ENCODE data around the gene PLEKHS1.

DNA sequence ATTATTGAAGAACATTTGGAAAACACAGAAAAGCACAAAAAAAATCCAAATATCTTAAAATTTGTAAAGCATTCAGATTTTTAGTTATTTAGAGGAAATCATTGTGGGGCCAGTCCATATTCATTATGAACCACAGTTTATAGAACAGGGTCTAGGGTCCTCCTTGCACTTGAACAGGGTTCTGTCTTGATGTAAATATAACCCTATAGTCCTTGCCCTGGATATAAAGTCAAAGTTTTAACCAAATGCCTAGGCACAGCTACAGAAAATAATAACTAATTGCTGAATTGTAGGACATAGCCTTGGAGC, 46.2 kb upstream of the PLEKHS1 start:
- TF ChIP-seq TCF4 (CRISPR knock-in tag; IDR thresholded peaks at IDR 0.05; ENCODE audit: borderline replicate concordance) (no peak), ZFP30 (CRISPR knock-in tag; IDR thresholded peaks at IDR 0.05) (no peak), SNAI2 (CRISPR knock-in tag; IDR thresholded peaks at IDR 0.05) (no peak), ISL1 (CRISPR knock-in tag; IDR thresholded peaks at IDR 0.05) (no peak), ZNF8 (CRISPR knock-in tag; IDR thresholded peaks at IDR 0.05) (no peak), ZNF70 (CRISPR knock-in tag; IDR thresholded peaks at IDR 0.05) (no peak), ARNTL (CRISPR knock-in tag; IDR thresholded peaks at IDR 0.05; ENCODE audit: borderline replicate concordance, low read depth) (no peak), GLIS3 (CRISPR knock-in tag; IDR thresholded peaks at IDR 0.05) (no peak), OSR1 (CRISPR knock-in tag; IDR thresholded peaks at IDR 0.05) (no peak), CSDC2 (CRISPR knock-in tag; IDR thresholded peaks at IDR 0.05) (no peak)
- TF ChIP-seq, protein P1, sequence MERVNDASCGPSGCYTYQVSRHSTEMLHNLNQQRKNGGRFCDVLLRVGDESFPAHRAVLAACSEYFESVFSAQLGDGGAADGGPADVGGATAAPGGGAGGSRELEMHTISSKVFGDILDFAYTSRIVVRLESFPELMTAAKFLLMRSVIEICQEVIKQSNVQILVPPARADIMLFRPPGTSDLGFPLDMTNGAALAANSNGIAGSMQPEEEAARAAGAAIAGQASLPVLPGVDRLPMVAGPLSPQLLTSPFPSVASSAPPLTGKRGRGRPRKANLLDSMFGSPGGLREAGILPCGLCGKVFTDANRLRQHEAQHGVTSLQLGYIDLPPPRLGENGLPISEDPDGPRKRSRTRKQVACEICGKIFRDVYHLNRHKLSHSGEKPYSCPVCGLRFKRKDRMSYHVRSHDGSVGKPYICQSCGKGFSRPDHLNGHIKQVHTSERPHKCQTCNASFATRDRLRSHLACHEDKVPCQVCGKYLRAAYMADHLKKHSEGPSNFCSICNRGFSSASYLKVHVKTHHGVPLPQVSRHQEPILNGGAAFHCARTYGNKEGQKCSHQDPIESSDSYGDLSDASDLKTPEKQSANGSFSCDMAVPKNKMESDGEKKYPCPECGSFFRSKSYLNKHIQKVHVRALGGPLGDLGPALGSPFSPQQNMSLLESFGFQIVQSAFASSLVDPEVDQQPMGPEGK (CRISPR knock-in tag; IDR thresholded peaks at IDR 0.05; ENCODE audit: borderline replicate concordance): no peak
- TF ChIP-seq, protein P2, sequence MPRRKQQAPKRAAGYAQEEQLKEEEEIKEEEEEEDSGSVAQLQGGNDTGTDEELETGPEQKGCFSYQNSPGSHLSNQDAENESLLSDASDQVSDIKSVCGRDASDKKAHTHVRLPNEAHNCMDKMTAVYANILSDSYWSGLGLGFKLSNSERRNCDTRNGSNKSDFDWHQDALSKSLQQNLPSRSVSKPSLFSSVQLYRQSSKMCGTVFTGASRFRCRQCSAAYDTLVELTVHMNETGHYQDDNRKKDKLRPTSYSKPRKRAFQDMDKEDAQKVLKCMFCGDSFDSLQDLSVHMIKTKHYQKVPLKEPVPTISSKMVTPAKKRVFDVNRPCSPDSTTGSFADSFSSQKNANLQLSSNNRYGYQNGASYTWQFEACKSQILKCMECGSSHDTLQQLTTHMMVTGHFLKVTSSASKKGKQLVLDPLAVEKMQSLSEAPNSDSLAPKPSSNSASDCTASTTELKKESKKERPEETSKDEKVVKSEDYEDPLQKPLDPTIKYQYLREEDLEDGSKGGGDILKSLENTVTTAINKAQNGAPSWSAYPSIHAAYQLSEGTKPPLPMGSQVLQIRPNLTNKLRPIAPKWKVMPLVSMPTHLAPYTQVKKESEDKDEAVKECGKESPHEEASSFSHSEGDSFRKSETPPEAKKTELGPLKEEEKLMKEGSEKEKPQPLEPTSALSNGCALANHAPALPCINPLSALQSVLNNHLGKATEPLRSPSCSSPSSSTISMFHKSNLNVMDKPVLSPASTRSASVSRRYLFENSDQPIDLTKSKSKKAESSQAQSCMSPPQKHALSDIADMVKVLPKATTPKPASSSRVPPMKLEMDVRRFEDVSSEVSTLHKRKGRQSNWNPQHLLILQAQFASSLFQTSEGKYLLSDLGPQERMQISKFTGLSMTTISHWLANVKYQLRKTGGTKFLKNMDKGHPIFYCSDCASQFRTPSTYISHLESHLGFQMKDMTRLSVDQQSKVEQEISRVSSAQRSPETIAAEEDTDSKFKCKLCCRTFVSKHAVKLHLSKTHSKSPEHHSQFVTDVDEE (CRISPR knock-in tag; IDR thresholded peaks at IDR 0.05): no peak
- TF ChIP-seq, protein P3, sequence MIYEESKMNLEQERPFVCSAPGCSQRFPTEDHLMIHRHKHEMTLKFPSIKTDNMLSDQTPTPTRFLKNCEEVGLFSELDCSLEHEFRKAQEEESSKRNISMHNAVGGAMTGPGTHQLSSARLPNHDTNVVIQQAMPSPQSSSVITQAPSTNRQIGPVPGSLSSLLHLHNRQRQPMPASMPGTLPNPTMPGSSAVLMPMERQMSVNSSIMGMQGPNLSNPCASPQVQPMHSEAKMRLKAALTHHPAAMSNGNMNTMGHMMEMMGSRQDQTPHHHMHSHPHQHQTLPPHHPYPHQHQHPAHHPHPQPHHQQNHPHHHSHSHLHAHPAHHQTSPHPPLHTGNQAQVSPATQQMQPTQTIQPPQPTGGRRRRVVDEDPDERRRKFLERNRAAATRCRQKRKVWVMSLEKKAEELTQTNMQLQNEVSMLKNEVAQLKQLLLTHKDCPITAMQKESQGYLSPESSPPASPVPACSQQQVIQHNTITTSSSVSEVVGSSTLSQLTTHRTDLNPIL (CRISPR knock-in tag; IDR thresholded peaks at IDR 0.05; ENCODE audit: low read depth): no peak
